HCT116 (cell line): ENCODE data around the gene CHTF8. TPM values are rescaled to one million over a fixed set of nuclear protein-coding genes. Genes with fewer than 3 reads are reported as not detected.
A peak's percentile ranks its signal among the peaks of the same experiment; 100 is the strongest.

Experiments used
- ATAC-seq: fragments of 200-7000 bp; cut with Tn5 transposase; 2 replicates; pipeline ENCODE4 v1.9.1; 2020; ENCODE audit warnings: mild to moderate bottlenecking, moderate library complexity
- BruUV-seq: library from RNA; stranded (reverse); fragments of 400-500 nt; replicated peaks from 2 replicates; lab custom pipeline; 2021; lab: Mats Ljungman, UMichigan
- CTCF ChIA-PET: fragments of 300-600 bp; sonication (Branson Sonifier 250); formaldehyde crosslinking; loops from one replicate; lab custom pipeline; 2021; ENCODE audit warnings: antibody characterized with exemption; lab: Charles Lee
- POLR2A ChIA-PET: fragments of 300-600, 350-600 bp; sonication (Branson Sonifier 250); formaldehyde crosslinking; loops from one replicate; lab custom pipeline; 2021; ENCODE audit warnings: antibody characterized with exemption; lab: Charles Lee
- RAD21 ChIA-PET, 2 experiments: fragments of 300-600 bp; sonication (Branson Sonifier 250); formaldehyde crosslinking; loops; one replicate each; lab custom pipeline; 2023; ENCODE audit warnings: low total read pairs in 2 of 2; ENCODE audit not compliant: uncharacterized antibody in 2 of 2, unreplicated experiment in 2 of 2, low non-redundant PET in 1 of 2; lab: Charles Lee
- DNase-seq: peaks from one replicate; pipeline ENCODE4 v3.0.0-alpha.2; 2010; ENCODE audit warnings: low read depth, low spot score
- H2AFZ ChIP-seq: fragments of 200-600 bp; shearing (Covaris generic), sonication (generic); 2 replicates; pipeline ENCODE4 v1.6.1; 2017; ENCODE audit warnings: low read depth, mixed run types, mixed read lengths, antibody characterized with exemption, low read length; ENCODE audit not compliant: poor library complexity, severe bottlenecking
- H3K27ac ChIP-seq: 2 replicates; pipeline ENCODE4 v1.5.1; 2012; ENCODE audit warnings: low read depth, low read length
- H3K27me3 ChIP-seq: fragments of 200-600 bp; sonication (generic); 2 replicates; pipeline ENCODE4 v1.6.1; 2016; ENCODE audit warnings: mixed run types, low read length, mixed read lengths; ENCODE audit not compliant: insufficient read depth
- H3K36me3 ChIP-seq, 2 experiments: fragments of 200-500 bp in 1 of 2; fragments of 200-600 bp in 1 of 2; sonication (Bioruptor generic) in 1 of 2; sonication (generic) in 1 of 2; 2 replicates each; pipeline versions ENCODE4 v1.5.1 to v1.6.1; 2014 to 2016; ENCODE audit warnings: low read length in 2 of 2, inconsistent platforms in 1 of 2, mixed read lengths in 1 of 2, mixed run types in 1 of 2; ENCODE audit not compliant: insufficient read depth in 2 of 2, control insufficient read depth in 1 of 2
- H3K4me1 ChIP-seq, 2 experiments: fragments of 200-600 bp in 1 of 2; sonication (generic) in 1 of 2; 2 replicates each; pipeline versions ENCODE4 v1.5.1 to v1.6.1; 2012 to 2017; ENCODE audit warnings: low read length in 2 of 2, inconsistent platforms in 1 of 2, mild to moderate bottlenecking in 1 of 2, mixed read lengths in 1 of 2, mixed run types in 1 of 2, moderate library complexity in 1 of 2; ENCODE audit not compliant: insufficient read depth in 2 of 2, control insufficient read depth in 1 of 2
- H3K4me2 ChIP-seq: fragments of 200-600 bp; sonication (generic); 2 replicates; pipeline ENCODE4 v1.6.1; 2017; ENCODE audit warnings: mixed run types, low read length, mixed read lengths
- H3K4me3 ChIP-seq, 2 experiments: fragments of 200-600 bp in 1 of 2; sonication (generic) in 1 of 2; replicated peaks in 1 of 2; 2 replicates each; pipeline ENCODE4 v1.5.1; 2011 to 2016; ENCODE audit warnings: low read length in 2 of 2, control low read depth in 1 of 2, low read depth in 1 of 2, mild to moderate bottlenecking in 1 of 2, mixed read lengths in 1 of 2, mixed run types in 1 of 2
- H3K79me2 ChIP-seq: fragments of 200-600 bp; sonication (generic); 2 replicates; pipeline ENCODE4 v1.6.1; 2017; ENCODE audit warnings: mild to moderate bottlenecking, mixed run types, low read length, moderate library complexity, mixed read lengths; ENCODE audit not compliant: insufficient read depth
- H3K9ac ChIP-seq: fragments of 200-600 bp; sonication (generic); 2 replicates; pipeline ENCODE4 v1.6.1; 2016; ENCODE audit warnings: low read length, mixed read lengths
- H3K9me2 ChIP-seq: fragments of 200-600 bp; sonication (generic), shearing (Covaris generic); 2 replicates; pipeline ENCODE4 v1.6.1; 2017; ENCODE audit warnings: mixed run types, mild to moderate bottlenecking, moderate library complexity; ENCODE audit not compliant: insufficient read depth
- H3K9me3 ChIP-seq, 2 experiments: fragments of 200-500 bp in 1 of 2; fragments of 200-600 bp in 1 of 2; sonication (Bioruptor generic) in 1 of 2; sonication (generic) in 1 of 2; 2 replicates each; pipeline ENCODE4 v1.6.1; 2014 to 2017; ENCODE audit warnings: low read length in 2 of 2, mixed read lengths in 2 of 2, inconsistent platforms in 1 of 2, low read depth in 1 of 2, mild to moderate bottlenecking in 1 of 2, mixed run types in 1 of 2, moderate library complexity in 1 of 2; ENCODE audit not compliant: control insufficient read depth in 1 of 2, insufficient read depth in 1 of 2
- H4K20me1 ChIP-seq: fragments of 200-600 bp; sonication (generic), shearing (Covaris generic); 2 replicates; pipeline ENCODE4 v1.6.1; 2017; ENCODE audit warnings: mixed run types, mild to moderate bottlenecking, moderate library complexity; ENCODE audit not compliant: insufficient read depth
- ATF3 ChIP-seq: IDR thresholded peaks from 2 replicates; pipeline ENCODE4 v1.6.1; 2012
- CEBPB ChIP-seq: IDR thresholded peaks from 2 replicates; pipeline ENCODE4 v1.6.1; 2012; ENCODE audit warnings: low read depth
- CTCF ChIP-seq, 3 experiments: fragments of 200-600 bp in 1 of 3; sonication (generic) in 1 of 3; IDR thresholded peaks in 2 of 3; conservative IDR thresholded peaks in 1 of 3; 2 replicates each; pipeline ENCODE4 v1.5.1; 2012 to 2017; ENCODE audit warnings: low read depth in 2 of 3, low read length in 2 of 3, antibody characterized with exemption in 1 of 3, borderline replicate concordance in 1 of 3, control low read depth in 1 of 3, mild to moderate bottlenecking in 1 of 3, mixed read lengths in 1 of 3, mixed run types in 1 of 3, moderate library complexity in 1 of 3; ENCODE audit not compliant: insufficient read depth in 1 of 3
- EZH2 ChIP-seq: fragments of 200-600 bp; sonication (generic); IDR thresholded peaks from 2 replicates; pipeline ENCODE4 v1.6.1; 2017; ENCODE audit warnings: antibody characterized with exemption, mixed run types
- FOSL1 ChIP-seq: IDR thresholded peaks from 2 replicates; pipeline ENCODE4 v1.6.1; 2012; ENCODE audit warnings: low read depth
- REST ChIP-seq: IDR thresholded peaks from 2 replicates; pipeline ENCODE4 v1.6.1; 2012; ENCODE audit warnings: low read depth
- TCF7L2 ChIP-seq: IDR thresholded peaks from 2 replicates; pipeline ENCODE4 v1.7.0; 2011; ENCODE audit warnings: borderline replicate concordance, inconsistent platforms; ENCODE audit not compliant: insufficient read depth, insufficient read length; ENCODE audit errors: extremely low read depth
- intact Hi-C: fragments of 100-400 bp; cut with micrococcal nuclease; formaldehyde crosslinking; loops from 2 replicates; pipeline ENCODE4 v1.10.0; 2022
- total RNA-seq: library from RNA; stranded (reverse); gene quantifications from one replicate; pipeline ENCODE4 v1.2.1, GENCODE V29; 2021; ENCODE audit not compliant: unreplicated experiment

CHTF8 gene
- total RNA-seq, 1 experiment from 2014 or later: 184 TPM

- TF ChIP-seq CTCF (IDR thresholded peaks at IDR 0.05 in 2 of 3, conservative IDR thresholded peaks at IDR 0.05 in 1 of 3; ENCODE audit: borderline replicate concordance in 1 of 3, insufficient read depth in 1 of 3, low read depth in 2 of 3, low read length in 2 of 3) (no peak), EZH2 (no peak), CEBPB (no peak), REST (no peak), TCF7L2 (no peak), FOSL1 (no peak)
Observed at GRCh38 chr16:69079697-69080096, 52.7 kb downstream of the CHTF8 start (continued).

- Histone ChIP-seq H3K9me2 (no peaks in the 10 kb centered on the region), H3K4me2 (peak overlapping the region; percentile 54), H2AFZ (no peak overlapping the region), H3K27me3 (no peaks in the 10 kb centered on the region), H3K36me3 (no peaks in the 10 kb centered on the region), H3K9me3 (no peaks in the 10 kb centered on the region), H3K27ac (peak overlapping the region; percentile 73), H3K4me3 (no peak overlapping the region), H3K79me2 (no peaks in the 10 kb centered on the region), H3K9ac (peak overlapping the region; percentile 46), H3K4me1 (peaks cover 42 to 70% of the 10 kb centered on the region in 2 experiments), H4K20me1 (no peaks in the 10 kb centered on the region)
- DNase-seq (no peak), ATAC-seq (no peak)
- TF ChIP-seq ATF3: no peak
- BruUV-seq: no TSS peak
- POLR2A ChIA-PET: no interaction called here
- RAD21 ChIA-PET: no interaction called here
- CTCF ChIA-PET: no interaction called here
- intact Hi-C loops: no loop called here
Observed at GRCh38 chr16:69078073-69078472, 54.3 kb downstream of the CHTF8 start.
